ENCODE results near the gene SYT12.

DNA sequence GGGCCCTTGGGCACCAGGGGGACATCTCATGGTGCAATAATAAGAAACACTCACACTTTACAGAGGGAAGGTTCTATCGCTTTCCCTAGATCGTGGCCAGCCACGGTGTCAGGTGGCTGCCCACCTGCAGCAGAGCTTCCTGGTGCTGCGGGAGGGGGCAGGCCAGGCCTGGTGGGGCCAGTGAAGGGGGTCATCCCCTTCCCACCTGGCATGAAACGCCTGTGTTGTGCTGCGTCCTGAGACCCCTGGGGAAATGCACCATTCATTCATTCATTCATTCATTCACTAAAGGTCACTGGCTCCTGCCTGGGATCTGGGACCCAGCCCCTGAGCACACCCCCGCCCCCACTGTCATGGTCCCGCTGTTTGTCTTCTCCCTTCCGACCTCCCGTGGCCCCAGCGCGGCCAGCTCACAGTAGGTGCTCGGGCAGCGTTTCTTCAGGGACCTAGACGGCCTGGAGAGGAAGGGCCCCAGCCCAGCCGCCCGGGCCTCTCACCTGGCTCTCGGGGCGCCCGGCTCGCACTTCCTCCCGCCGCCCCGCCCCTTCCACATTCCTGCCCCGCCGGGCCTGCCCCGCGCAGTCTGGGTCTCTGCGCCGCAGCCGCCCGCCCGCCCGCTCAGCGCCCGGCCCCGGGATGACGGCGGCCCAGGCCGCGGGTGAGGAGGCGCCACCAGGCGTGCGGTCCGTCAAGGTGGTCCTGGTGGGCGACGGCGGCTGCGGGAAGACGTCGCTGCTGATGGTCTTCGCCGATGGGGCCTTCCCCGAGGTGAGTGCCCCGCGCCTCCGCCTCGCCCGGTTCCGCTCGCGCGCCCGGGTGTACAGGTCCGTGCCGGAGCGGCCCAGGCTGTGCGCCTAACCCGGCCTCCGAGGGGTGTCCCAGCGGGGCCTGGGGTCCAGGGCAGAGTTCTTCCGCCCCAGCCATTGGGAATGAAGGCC is 33.6 kb downstream of the SYT12 start, which contains the start of gene RHOD:
- TF ChIP-seq, protein P1, sequence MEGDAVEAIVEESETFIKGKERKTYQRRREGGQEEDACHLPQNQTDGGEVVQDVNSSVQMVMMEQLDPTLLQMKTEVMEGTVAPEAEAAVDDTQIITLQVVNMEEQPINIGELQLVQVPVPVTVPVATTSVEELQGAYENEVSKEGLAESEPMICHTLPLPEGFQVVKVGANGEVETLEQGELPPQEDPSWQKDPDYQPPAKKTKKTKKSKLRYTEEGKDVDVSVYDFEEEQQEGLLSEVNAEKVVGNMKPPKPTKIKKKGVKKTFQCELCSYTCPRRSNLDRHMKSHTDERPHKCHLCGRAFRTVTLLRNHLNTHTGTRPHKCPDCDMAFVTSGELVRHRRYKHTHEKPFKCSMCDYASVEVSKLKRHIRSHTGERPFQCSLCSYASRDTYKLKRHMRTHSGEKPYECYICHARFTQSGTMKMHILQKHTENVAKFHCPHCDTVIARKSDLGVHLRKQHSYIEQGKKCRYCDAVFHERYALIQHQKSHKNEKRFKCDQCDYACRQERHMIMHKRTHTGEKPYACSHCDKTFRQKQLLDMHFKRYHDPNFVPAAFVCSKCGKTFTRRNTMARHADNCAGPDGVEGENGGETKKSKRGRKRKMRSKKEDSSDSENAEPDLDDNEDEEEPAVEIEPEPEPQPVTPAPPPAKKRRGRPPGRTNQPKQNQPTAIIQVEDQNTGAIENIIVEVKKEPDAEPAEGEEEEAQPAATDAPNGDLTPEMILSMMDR (IDR thresholded peaks at IDR 0.05), result no peak
- TF ChIP-seq POLR2A (IDR thresholded peaks at IDR 0.05), result no peak
